GM21723 (cell line): ENCODE results near the gene HKDC1.
"Not testable (repeated sequence)": the region's sequence is repeated elsewhere in the genome, so short reads cannot be mapped to it uniquely, and the experiment has no call there.

Source experiments
- ATAC-seq: cut with Tn5 transposase; IDR thresholded peaks from one replicate; pipeline ENCODE4 v1.9.1; 2021; ENCODE audit warnings: mild to moderate bottlenecking, moderate library complexity; ENCODE audit not compliant: unreplicated experiment

HKDC1 gene

DNA sequence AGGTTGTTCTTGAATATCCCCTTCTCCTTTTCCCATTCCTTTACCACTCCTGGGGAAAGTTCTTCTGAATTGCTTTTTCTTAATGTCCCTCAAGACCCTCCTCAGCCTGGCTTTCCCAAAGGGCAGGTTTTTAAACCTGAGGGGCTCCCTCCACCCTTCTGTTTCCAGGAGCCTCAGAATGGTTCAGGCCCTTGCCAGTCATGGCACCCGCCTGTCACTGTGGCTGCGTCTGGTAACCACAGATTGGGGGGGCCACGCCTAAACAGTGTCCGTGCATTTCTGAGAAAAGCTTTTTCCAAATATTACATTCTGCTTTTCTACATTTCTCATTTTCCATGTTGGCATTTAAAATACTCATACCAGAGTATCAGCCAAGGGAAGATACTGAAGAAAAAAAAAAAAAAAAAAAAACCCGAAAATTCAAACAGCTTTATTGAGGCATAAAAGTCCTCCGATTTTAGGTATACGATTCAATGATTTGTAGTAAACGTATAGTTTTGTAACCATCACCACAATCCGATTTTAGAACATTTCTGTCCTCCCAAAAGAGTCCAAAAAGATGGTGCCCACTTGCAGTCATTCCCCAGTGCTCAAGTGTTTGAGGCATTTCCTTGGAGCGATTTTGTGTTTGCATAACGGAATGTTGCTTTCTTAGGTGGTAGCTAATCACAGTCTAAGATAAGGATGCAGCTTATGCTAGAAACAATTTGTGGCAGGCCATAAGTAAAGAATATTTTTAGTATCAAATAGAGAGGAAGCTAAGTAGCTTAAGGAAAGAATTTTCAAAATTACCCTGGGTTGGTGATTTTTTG lies 22.1 kb downstream of the HKDC1 start:
- no peak for ATAC-seq

DNA sequence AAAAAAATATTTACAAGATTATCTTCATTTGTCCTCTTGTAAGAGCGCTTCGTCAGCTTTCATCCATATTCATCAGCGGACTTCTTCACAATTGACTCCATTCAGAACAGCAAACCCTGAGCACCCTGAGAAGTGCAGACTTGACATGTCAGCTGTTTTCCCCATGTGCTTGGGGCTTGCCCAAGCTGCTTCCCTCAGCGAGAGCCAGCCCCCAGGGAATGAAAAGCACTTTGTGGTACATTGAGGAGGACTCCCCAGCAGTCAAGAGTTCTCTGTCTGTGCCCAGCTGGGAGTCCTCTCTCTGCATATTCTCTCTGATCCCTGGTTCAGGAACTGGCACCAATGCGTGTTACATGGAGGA lies 22.7 kb downstream of the HKDC1 start:
- no peak for ATAC-seq

DNA sequence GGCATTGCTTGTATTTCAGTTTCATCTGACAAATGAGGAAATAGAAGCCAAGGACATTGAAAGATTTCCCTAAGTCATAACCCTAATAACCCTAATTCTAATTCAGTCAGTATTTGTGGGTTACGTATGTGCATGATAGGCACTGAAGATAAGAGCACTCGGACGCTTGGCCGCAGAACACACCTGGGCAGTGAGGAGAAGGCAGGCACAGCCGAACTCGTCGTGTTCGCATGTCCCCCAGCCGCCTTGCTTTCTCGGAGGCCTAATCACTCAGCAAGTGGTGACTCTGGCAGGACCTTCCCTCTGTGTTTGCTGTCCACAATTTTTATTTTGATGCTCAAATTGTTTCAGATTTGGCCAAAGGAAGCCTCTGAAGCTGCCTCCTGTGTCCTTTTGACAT lies 23.7 kb downstream of the HKDC1 start:
- ATAC-seq = no peak

DNA sequence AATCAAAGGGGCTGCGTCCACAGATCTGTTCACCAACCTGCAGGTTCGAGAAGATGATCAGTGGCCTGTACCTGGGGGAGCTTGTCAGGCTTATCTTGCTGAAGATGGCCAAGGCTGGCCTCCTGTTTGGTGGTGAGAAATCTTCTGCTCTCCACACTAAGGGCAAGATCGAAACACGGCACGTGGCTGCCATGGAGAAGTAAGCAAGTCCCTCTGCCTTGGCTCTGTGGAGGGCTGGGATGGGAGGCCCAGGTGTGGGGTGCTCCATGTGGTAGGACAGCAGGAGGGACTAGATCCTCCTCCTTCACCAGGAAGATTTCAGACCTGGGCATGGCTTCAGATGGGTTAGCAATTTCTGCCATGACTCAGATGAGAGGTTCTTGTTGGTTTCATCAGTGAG lies 25.9 kb downstream of the HKDC1 start:
- no peak for ATAC-seq

DNA sequence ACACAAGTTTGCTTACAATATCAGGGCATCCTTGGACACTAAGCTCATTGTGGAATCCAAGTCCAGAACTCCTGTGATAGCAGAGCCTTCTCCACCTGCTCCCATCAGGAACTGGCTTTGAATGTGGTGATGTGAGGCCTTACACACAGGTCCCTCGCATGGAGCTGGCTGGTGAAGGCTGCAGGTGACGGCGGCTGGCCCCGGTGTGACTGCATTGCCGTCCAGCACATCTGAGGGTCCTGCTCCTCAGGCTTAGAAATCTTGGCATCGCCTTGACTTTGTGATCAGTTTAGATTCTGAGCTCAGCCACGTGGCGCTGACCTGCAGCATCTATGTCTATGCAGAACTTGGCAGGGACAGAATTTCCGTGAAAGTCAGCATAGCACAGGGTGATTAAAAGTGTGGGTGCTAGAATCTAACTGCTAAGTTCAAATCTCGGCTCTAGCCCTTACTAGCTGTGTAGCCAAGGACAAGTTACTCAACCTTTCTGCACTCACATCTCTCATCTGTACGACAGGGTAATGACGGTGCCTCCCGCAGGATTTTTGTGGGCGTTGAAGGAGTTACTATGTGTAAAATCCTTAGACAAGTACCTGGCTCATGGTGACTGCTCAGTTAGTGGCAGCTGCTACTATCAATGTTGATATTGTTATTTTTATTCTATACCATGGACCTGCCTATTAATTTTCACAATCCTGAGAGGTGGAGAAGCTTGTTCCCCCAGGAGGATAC lies 26.6 kb downstream of the HKDC1 start:
- ATAC-seq = no peak

GRCh38 chr10:69247313-69247710 lies 27.2 kb downstream of the HKDC1 start:
- ATAC-seq = no peak

DNA sequence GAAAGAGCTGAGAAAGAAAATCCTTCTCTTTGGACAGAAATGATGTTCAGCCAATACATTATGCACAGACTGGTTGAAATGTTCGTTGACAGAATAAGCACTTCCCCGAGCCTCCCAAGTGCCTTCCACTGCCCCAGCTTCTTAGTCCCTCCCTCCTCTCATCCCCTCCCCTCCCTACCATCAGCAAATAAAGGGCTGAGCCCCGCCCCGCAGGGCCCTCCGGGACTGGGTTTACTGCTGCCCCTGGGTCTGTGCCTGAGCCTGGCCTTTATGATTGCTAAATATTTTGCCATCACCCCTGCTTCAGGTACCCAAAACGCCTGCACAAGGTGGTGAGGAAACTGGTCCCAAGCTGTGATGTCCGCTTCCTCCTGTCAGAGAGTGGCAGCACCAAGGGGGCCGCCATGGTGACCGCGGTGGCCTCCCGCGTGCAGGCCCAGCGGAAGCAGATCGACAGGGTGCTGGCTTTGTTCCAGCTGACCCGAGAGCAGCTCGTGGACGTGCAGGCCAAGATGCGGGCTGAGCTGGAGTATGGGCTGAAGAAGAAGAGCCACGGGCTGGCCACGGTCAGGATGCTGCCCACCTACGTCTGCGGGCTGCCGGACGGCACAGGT lies 28.1 kb downstream of the HKDC1 start:
- ATAC-seq = no peak

DNA sequence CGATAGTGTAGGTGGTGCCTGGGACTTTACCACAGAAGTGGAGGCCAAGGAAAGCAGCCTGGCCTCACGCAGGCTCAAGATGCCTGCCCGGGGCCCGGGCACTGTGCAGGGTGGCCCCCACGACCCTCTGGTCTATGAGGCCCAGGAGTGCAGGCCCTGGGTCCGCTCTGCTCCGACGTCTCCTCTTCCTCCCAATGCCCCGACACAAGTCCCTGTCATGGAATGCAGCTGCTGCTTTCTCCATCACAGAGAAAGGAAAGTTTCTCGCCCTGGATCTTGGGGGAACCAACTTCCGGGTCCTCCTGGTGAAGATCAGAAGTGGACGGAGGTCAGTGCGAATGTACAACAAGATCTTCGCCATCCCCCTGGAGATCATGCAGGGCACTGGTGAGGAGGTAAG lies 29.9 kb downstream of the HKDC1 start:
- ATAC-seq = no peak

DNA sequence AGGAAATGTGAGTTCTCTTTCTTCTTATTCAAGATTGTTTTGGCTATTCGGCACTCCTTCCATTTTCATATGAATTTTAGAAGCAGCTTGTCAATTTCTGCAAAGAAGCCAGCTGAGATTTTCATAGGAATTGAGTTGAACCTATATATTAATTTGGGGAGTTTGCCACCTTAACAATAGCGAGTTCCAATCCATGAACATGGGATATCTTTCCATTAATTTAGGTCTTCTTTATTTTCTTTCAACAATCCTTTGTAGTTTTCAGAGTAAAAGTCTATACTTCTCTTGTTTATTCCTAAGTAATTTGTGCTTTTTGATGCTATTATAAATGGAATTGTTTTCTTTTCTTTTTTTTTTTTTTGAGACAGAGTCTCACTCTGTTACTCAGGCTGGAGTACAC lies 31.3 kb downstream of the HKDC1 start:
- ATAC-seq = not testable (repeated sequence)

DNA sequence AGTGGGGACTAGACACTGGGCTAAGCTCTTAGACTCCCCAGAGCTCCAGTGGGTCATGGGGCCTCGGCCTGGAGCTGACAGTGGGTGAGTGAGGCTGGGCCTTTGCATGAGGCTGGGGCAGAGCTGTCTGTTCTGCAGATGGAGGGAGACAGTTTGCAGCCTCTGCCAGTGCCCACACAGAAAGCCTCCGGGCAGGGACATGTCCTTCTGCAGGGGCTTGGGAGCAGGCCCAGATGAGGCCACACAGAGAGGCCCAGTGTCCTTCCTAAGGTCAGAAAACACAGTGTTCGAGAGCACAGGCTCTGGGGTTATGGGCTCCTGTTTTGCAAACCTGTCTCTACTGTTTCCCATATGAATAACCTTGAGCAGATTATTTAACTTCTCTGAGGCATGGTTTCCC lies 33.0 kb downstream of the HKDC1 start:
- no peak for ATAC-seq

GRCh38 chr10:69254877-69255276 lies 34.7 kb downstream of the HKDC1 start:
- ATAC-seq = no peak

DNA sequence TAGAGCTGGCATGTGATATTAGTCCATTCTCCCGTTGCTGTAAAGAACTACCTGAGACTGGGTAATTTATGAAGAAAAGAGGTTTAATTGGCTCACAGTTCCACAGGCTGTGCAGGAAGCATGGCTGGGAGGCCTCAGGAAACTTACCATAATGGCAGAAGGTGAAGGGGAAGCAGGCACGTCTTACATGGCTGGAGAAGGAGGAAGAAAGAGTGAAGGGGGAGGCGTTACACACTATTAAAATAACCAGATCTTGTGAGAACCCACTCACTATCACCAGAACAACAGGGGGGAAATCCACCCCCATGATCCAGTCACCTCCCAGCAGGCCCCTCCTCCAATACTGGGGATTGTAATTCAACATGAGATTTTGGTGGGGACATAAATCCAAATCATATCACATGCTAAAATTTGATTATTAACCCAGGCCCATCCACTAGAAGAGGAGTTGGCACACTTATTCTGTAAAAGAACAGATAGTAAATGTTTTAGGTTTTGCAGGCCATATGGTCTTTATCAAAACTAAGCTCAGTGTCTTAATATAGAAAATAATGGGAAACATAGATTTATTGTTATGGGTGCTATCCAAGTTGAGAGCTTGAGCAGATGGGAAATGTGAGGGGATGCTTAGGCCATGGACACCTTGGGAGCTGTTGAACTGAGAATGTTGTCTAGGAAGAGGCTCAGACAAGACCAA lies 39.6 kb downstream of the HKDC1 start:
- ATAC-seq = no peak

GRCh38 chr10:69261184-69261583 lies 41.1 kb downstream of the HKDC1 start:
- no peak for ATAC-seq

DNA sequence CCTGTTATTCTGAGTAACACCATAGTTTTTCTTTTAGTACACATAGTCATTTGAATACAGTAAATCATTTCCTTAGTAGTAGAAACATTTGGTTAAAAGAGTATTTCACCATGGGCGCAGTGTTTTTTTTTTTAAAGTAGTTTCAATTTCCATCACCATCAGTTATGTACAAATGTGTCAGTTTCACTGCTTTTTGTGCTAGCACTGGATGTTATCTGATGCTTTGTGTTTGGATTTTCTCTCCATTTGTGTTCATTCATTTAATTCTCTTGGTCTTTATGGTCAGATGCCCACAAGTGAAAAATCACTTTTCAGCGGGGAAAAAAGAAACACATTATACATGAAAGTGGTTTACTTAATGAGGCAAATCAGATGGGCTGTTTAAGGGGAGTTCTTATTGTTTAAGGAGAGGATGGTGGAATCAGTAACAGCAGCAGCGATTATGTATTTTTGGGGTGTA lies 42.2 kb downstream of the HKDC1 start:
- no peak for ATAC-seq

DNA sequence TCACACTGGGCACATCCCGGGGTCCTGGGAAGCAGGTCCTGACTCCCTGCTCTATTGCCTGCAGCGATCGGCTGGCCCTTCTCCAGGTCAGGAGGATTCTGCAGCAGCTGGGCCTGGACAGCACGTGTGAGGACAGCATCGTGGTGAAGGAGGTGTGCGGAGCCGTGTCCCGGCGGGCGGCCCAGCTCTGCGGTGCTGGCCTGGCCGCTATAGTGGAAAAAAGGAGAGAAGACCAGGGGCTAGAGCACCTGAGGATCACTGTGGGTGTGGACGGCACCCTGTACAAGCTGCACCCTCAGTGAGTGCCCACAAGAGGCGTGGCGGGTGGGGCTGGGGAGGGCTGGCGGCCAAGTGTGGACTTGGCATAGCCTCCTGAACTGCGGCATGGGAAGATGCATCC lies 45.4 kb downstream of the HKDC1 start:
- no peak for ATAC-seq

DNA sequence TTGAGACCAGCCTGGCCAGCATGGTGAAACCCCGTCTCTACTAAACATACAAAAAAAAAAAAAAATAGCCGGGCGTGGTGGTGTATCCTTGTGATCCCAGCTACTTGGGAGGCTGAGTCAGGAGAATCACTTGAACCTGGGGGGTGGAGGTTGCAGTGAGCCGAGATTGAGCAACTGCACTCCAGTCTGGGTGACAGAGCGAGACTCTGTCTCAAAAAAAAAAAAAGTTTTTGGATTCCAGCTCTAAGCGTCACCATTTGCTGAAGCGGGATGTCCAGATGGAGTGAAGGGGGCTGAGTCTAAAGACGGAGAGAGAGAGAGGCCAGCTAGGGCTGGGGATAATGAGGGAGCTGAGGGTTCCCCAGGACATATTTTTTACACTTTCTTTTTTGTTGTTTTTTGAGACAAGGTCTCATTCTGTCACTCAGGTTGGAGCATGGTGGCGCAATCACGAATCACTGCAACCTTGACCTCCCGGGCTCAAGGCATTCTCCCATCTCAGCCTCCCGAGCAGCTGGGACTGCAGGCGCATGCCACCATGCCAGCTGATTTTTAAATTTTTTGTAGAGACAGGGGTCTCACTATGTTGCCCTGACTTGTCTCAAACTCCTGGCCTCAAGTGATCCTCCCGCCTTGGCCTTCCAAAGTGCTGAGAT lies 48.8 kb downstream of the HKDC1 start:
- ATAC-seq = no peak

DNA sequence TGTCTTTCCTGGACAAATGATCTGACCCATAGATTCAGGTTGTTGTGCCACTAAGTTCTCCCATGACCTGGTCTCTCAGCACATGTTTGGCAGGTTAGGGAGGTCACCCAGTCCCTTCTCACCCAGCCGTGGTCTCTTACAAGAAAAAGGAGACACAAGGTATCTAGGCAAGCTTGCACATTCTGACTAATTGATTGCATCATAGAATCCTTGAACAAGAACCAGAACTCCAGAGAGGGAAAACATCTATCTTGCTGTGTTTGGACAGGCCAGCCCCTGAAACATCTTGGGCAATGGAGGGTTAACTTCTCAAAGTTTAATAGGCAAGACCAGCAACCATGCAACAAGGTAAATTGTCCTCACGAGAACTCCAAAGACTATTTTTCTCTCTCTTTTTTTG lies 49.6 kb downstream of the HKDC1 start:
- no peak for ATAC-seq

- ATAC-seq = no peak
Observed at GRCh38 chr10:69270990-69271389, 50.9 kb downstream of the HKDC1 start.

DNA sequence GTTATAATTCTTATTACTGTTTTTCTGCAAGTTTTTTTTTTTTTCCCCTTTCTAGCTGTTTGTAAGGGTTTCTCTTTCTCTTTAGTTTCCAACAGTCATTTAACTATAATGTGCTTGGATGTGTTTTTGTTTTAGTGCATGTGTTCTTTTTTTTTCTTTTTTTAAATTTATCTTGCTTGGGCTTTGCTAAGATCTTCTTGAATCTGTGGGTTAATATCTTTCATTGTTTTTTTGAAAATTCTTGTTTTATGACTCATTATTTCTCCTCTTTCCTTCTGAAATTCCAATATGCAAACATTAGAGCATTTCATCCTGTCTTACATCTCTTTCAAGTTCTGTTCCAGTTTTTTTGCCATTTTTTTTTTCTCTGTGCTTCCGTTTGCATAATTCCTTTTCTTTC lies 52.5 kb downstream of the HKDC1 start:
- ATAC-seq = no peak

- no peak for ATAC-seq
Observed at GRCh38 chr10:69275444-69275843, 55.3 kb downstream of the HKDC1 start.

DNA sequence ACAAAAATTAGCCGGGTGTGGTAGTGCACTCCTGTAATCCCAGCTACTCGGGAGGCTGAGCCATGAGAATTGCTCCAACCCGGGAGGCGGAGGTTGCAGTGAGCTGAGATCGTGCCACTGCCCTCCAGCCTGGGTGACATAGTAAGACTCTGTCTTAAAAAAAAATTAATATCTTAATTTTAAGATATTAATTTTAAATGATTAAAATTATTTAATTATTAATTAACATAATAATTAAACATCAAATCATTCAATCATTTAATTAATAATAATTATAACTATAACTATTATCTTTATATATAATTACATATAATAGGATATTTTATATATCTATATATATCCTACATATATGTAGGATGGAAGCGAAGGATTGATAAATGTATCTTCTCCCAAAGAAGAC lies 56.4 kb downstream of the HKDC1 start:
- no peak for ATAC-seq
